HG03520 (cell line): Measurements from ENCODE around the gene TPM1.

Source experiments
- ATAC-seq: cut with Tn5 transposase; IDR thresholded peaks from one replicate; pipeline ENCODE4 v1.9.1; 2021; ENCODE audit warnings: mild to moderate bottlenecking, moderate library complexity; ENCODE audit not compliant: unreplicated experiment

TPM1 gene

DNA sequence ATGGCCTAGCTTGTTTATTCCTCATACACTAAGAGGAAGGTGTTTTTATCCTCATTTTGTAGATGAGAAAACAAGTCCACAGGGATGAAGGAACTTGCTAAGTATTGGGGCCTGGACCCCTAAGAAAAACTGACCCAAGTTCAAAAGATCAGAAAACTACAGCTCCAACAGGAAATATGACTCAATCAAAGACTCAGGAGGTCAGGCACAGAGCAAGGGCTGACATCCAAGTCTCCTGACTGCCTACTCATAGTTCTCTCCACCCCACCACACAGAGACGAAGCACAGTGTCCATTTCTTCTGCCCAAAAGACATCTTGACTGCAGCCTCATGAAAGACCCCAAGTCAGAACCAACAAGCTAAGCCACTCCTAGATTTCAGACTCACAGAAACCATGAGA is 26.9 kb upstream of the TPM1 start:
- no peak for ATAC-seq

DNA sequence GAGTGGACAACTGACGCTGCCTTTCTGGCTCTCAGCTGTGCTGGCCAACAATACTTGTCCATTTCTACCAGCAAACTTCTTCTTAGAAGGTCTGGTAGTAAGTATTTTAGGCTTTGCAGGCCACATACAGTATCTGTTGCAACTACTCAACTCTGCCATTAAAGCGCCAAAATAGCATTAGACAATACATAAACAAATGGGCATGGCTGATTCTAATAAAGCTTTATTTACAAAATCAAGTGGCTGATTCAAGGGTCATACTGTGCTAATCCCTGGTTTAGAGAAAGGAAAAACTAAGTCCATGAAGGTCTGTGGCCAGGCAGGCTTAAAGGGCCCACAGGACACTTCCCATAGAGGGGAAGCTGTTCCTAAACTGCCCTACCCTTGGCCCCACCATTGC is 26.3 kb upstream of the TPM1 start:
- ATAC-seq = no peak

DNA sequence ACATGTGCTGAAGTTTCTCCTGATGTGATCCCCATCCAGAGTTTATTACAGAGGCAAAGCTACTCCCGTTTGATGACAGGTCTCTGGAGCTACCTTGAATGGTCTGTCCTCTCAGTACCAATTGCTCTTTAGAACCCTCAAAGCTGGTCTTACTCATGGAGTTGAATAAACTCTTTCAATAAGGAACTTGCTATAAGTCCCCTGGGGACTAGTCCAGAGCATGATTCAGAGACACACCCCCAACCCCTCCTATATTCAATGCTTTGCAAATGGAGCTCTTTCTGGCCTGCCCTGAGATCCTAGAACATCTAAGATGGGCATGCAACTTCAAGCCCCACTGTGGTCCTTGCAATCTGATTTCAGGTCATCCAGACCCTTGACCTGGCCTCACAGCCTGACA is 23.9 kb upstream of the TPM1 start:
- no peak for ATAC-seq

DNA sequence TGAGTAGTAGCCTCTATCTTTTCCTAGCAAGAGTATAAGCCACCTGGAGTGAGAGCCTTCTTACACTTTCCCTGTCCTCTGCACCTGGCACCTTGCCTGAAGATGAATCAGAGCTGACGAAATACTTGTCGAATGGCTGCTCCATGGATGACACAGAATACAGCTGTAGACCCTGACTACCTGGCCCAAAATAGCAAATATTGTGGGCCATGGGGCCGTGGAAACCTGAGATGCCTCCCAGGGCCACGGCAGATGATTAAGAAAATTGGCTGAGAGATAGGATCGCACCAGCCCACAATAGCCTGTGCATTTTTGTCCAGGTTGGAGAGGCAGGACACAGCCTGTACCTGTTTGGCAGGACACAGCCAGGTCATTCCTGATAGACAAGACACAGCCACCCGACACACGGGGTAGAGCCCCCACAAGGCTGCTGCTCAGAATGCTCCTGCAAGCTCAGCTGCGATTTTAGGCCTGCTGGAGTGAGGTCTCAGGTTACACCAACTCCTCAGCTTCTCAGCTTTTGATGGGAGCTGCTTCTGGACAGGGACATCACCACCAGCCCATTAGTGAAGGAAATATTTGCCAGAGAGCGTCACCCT is 22.9 kb upstream of the TPM1 start:
- no peak for ATAC-seq

DNA sequence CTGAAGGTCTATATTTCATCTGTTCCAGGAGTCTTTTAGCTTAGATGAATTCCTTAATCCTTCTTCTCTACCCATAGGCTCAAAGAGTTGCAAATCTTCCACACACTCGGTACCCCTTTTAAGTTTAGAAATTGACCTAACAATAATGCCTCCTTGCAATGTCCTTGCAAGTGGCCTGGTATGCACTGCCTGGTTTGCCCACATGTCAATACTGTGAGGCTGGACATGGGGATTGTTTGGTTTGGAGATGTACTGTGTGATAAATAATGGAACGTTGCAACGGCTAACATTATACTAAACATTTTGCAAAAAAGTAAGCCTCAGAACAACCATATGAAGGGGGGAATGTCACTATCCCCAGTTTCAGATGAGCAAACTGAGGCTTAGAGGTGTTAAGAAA is 22.4 kb upstream of the TPM1 start:
- no peak for ATAC-seq

DNA sequence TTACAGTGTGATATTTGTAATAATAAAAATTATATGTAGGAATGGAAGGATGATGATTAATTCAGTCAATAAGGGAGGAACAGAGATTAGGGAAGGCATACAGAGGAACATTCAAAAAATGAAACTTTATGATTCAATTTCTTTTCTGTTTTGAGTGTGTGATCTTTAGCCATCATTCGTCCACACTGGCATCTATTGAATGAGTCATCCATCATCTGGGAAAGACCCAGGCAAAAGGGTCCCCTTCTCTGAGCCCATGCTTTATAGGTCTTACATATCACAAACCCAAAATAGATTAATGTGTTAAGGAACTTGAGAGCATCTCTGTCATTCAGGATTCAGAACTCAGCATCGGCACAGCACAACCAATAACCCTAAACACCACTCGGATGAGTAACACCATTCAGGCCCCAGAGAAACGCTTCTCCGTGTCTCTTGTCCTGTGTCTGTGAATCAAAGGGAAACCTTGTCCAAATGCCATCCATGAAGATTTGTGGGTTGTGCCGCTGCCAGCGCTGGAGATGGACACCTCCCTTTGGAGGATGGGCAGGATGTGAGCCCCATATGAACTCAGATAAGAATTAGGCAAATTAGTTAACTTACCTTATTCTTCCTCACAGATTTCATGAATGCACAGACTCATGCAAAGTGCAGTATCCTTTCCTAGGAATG is 21.7 kb upstream of the TPM1 start:
- ATAC-seq = no peak

DNA sequence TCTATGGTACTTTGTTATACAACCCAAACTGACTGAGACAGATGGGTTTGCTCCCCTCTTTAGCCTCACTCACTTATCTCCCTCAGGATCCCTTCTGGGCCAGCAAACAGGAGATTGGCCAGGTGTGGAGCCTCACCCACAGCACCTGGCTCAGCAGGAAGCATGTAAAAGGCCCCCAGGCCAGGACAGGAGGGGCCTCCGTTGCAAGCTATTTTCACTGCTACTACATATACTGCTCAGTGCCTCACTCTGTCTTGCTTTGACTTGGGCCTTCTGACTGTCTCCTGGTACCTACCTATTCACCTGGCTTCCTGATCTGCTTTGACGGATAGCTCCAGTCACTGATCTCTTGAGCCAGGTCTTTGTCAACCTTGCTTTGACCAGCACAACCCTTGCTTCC is 20.4 kb upstream of the TPM1 start:
- ATAC-seq = no peak

DNA sequence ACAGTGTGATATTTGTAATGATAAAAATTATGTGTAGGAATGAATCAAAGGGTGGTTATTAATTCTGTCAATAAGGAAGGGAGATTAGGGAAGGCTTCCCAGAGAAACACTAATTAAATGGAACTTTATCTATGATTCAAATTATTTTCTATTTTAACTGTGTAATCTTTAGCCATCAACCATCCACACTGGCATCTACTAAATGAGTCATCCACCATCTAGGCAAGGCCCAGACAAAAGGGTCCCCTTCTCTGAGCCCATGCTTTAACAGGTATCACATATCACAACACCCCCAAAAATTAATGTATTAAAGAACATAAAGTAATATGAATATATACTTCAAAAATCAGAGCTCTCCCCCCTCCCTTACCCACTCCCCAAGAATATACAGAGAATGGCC is 19.9 kb upstream of the TPM1 start:
- ATAC-seq = no peak

DNA sequence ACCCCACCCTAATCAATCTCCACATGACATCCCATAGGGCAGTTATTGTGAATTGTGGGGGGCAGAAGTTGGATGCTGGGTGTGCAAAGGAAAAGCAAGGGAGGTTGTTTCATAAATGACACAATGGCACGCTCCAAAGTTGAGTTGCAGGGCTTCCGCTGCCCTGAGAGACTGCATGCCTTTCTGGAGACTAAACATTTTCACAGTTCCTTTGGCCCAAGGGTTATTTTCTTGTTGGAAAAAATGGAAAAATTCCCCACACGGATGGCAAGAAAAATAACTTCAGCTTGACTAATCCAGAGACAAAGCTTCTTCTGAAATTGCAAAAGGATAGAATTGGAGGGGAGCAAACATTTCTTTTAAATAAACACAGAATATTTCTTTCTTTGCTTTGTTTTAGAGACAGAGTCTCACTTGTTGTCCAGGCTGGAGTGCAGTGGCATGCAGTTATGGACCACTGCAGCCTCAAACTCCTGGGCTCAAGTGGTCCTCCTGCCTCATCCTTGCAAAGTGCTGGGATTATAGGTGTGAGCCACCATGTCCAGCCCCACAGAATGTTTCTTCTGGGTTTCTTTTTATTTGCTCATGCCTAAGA is 19.1 kb upstream of the TPM1 start:
- no peak for ATAC-seq

DNA sequence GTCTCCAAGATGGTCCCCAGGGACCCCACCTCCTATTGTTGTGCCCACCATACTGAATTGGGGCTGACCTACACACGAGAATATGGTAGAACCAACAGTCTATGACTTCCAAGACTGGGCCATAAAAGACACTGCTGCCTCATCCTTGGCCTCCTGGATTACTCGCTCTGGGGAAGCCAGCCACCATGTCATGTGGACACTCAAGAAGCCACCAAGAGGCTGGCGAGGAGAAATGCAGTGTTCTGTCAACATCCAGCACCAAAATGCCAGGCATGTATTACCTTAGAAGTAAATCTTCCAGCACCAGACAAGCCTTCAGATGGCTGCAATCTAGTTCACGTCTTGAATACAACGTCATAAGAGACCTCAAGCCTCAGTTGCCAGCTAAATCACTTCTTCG is 17.1 kb upstream of the TPM1 start:
- ATAC-seq = no peak

DNA sequence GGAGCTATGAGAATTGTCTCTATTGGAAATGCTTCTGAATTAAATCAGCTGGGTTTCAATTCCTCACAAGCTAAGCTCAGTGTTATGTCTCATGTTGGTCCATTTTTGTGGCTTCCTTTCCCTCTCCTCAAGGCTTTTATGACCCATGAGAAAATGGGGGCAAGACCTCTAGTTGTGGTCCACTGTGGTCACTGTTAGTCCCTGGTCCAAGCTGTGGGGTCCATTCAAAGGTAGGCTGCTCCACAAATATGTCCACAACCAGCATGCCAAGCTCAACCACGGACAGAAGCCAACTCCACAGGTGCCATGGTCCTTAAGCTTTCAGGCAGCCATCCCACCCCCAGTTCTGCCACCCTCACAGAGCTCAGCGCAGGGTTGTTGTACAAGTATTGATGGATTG is 14.9 kb upstream of the TPM1 start:
- ATAC-seq = no peak

DNA sequence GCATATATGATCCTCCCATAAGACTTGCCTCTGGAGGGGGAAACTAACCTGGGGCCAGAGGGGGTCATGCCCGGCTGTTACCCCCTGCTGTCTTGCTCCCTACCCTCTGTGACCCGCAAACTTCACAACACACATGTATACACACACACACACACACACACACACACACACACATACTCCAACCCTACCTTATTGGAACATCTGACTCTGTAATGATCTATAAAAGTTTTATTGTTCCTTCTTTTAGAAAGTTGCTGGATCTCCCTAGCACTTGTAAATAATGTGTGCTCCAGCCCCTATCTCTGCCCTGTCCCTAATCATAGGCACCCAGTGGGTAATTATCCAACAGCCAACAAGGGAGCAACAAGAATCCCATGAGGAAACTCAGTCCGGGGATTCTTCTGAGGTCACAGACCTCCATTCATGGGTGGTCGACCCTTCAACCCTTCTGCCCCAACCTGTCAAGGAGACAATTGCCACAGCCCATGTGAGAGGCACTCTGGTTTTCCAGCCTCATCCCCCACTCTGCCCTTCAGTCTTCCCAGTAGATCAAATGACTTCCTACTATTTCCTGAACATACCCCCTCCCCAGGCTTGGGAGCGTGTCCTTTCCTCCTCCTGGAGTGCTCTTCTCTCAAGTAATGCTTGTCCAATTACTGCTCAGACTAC is 14.0 kb upstream of the TPM1 start:
- no peak for ATAC-seq

DNA sequence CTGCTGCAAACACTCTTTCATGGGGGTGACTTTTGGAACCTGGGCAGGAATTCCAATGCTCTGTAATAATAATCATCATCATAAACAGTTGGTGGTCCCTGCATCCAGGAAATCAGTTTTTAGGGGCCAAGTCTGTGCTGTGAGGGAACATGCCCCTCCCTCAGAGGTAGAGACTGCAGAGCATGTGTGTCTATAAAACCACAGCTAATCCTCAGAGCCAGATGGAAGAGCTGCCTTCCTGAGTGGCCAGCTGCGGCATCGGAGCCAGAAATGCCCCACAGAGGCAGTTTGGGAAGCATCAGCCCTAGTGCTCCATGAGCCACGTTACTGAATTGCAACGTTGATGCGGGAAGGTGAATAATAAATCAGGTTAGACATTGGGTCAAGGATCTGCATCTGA is 12.9 kb upstream of the TPM1 start:
- no peak for ATAC-seq

DNA sequence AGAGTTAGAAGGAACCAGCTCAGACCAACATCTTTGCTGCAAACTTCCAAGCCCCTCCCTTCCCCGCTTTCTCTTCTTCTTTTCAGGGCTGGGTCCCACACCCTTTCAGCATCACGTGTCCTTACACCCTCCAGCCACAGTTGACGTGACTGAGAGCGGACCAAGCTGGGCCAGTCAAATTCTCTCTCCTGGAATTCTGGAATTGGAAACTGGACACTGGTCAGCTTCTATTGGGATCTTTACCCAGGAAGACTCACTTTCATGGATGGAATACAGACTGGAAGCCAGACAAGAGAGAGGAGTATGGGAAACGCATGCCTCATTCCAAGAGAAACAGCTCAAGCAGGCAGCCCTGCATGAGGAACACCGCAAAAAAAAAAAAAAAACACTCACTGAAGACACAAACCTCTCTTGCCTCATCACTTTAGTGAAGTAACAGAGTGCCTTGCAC is 12.4 kb upstream of the TPM1 start:
- no peak for ATAC-seq

DNA sequence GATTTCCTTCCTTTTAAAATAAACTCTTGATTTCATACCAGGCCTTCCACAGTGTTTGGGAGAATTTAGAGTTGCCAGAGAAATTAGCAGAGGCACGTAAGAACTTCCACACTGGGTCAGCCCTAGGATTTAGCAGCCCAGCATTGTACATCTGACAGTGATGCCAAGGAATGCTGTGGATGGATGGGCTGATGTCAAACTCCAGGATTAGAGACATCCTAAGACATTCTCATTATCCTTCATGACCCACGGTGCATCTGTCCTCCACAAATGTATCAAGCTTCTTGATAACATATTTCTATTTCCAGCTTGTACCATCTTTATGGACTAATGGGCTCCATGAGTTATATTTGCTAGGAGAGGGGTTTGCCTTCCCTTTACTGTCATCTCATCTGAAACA is 8.0 kb upstream of the TPM1 start:
- no peak for ATAC-seq

DNA sequence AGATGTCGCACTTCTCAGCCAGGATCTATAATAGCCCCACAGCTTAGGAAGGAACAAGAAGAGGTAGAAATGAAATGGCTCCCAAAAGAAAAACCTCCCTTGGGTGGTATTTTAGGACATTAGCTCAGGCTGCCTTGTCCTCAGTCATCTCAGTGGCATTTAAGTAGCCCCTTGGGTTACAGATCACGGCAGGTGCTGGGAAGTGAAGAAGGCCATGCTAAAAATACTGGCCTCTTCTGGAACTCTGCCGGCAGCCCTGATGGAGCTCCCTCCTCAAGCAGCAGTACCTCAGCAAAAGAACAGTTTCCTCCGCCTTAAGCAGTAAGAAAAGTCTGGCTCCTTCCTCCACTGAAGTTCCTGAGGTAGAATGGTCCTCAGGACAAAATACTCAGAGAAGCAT is 7.3 kb upstream of the TPM1 start:
- no peak for ATAC-seq

DNA sequence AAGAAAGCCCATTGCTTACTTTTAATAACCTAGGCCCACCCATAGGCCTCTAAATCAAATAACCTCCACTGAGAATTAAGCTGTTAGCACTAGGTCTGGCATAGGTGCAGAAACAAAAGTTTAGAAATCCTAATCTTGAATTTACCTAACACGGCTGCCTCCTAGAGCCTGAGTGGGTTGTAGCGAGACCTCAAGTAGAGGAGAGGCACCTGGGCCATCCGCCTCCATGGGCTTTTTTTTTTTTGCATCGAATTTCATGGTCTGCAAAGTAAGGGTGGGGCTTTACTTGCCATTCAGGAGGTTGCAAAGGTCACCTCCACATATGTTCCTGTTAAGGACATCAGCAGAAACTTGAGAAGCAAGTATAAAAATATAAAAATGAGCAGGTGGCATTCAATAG is 6.6 kb upstream of the TPM1 start:
- ATAC-seq = no peak

DNA sequence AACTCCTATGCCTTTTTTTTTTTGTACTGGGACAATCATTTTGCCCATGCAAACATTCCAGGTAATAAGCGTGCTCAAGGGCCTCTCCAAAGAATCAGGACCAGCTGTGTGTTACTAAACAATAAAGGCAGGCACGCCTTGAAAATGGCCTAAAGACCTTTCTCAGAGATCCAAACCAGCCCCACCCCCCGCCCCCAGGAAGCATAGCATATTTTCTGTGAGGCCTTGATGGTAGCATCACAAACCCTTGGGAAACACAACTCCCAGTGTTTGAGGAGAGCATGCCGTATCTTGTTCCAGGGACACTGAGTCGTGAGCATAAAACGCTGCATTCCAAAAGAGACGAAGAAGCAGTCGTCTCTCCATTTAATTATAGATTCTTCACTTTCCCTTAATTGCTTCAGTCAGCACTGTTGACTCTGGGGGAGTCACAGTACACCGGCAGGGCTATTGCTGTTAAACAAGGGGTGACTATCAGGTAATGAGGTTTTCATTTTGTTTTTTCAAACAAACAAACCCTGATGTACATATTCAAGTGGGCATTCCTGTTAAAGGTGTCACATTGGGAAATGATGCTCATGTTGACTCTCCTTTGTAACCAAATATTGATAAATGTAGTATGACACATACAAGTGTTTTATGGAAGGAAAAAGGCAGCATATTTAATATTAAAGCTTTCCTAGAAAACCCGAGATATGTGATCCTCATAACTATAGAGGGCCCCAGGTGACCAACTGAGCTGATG is 4.4 kb upstream of the TPM1 start:
- no peak for ATAC-seq

DNA sequence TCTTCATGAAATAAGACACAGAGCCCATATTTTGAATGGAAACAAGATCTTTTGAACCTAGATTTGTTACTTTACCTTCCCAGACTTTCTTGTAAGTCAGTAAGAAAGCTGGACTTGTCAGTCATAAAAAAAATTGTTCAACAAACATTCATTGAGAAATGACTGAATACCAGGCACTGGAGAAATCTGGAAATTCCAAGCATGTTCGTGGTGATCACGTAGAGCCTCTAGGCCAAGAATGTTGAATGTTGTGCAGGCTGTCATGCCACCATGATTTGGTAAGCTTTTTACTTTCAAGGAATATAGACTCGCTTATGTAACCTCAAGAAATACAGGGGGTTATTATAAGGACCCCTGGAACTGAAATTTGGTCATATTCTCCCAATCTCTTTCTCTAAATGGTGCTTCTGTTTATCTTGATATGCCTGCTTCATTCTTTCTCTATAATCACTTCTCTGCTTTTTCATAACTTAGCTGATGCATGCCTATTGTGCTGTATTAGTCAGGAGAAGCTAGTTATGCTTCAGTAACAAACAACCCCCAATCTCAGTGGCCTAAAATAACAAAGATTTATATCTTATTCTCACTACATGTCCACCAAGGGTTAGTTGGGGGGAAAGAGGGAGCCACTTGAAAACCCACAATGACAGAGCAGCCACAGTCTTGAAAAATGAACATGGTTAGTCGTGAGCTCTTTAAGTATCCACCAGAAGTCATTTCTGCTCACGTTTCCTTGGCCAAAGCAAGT is 3.4 kb upstream of the TPM1 start:
- no peak for ATAC-seq

DNA sequence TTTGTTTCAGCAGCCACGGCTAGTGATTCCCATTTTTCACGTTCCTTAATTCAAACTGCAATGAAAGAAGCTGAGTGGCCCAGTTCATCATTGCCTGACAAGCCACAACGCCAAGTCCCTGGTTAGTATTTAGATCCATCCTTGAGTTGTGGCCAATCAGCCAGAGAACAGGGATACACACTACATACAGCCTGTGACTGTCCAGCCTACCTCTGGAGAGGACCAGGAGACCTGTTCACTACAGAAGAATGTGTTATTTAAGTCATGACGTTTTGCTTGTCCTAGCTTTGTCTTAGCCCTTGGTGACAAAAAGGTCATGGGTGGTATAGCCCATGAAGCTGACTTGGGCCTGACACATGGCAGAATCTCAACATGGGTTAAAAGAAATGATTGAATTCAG is 2.7 kb upstream of the TPM1 start:
- no peak for ATAC-seq

DNA sequence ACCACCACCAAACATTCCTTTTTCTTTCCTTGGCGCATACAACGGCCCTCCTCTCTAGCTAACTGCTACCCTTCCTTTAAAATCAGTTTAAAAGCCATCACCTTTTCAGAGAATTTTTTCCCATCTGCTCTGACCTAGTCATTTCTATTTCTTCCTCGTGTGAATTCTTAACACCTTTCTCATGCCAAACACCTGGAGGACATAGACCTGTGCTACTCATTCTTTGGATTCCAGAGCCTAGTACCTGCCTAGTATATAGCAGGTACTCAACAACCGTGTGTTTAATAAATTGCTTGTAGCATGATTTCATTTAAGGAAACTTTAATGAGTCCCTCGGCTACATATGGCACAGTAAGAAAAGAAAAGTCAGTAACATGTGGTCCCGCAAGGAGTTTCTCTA is 2.0 kb upstream of the TPM1 start:
- ATAC-seq = no peak
